HuH-7.5 (cell line): ENCODE results near the gene RTP4.

Experiments
- DNase-seq: peaks from one replicate; pipeline ENCODE4 v3.0.0; 2011; ENCODE audit warnings: low spot score

The RTP4 gene

GRCh38 chr3:187368251-187369088, at the start of gene RTP4:
Gene RTP4 (plus strand): TSS chr3:187368385. CDS start chr3:187368442, 57 bp downstream.
- DNase-seq: no peak

GRCh38 chr3:187318819-187319616, 49.2 kb upstream of the RTP4 start:
- DNase-seq: peak; percentile 8

GRCh38 chr3:187319699-187320302, 48.4 kb upstream of the RTP4 start:
- DNase-seq: peak; percentile 31

- DNase-seq: no peak
Observed at GRCh38 chr3:187321766-187322165, 46.4 kb upstream of the RTP4 start.

- DNase-seq: no peak
Observed at GRCh38 chr3:187322291-187322690, 45.9 kb upstream of the RTP4 start.

- no peak for DNase-seq
Observed at GRCh38 chr3:187323091-187323490, 45.1 kb upstream of the RTP4 start.

- DNase-seq: no peak
Observed at GRCh38 chr3:187325632-187326031, 42.6 kb upstream of the RTP4 start.

GRCh38 chr3:187327845-187328244, 40.3 kb upstream of the RTP4 start:
- DNase-seq: no peak

GRCh38 chr3:187328691-187329090, 39.5 kb upstream of the RTP4 start:
- no peak for DNase-seq

GRCh38 chr3:187334904-187335303, 33.3 kb upstream of the RTP4 start:
- DNase-seq: no peak

GRCh38 chr3:187336322-187336721, 31.9 kb upstream of the RTP4 start:
- no peak for DNase-seq

- DNase-seq: no peak
Observed at GRCh38 chr3:187340578-187340977, 27.6 kb upstream of the RTP4 start.

- DNase-seq: no peak
Observed at GRCh38 chr3:187342255-187342654, 25.9 kb upstream of the RTP4 start.

- DNase-seq: no peak
Observed at GRCh38 chr3:187343670-187344069, 24.5 kb upstream of the RTP4 start.

- DNase-seq: no peak
Observed at GRCh38 chr3:187352581-187353575, 15.3 kb upstream of the RTP4 start.

GRCh38 chr3:187358068-187358467, 10.1 kb upstream of the RTP4 start:
- DNase-seq: no peak

GRCh38 chr3:187359798-187360486, 8.2 kb upstream of the RTP4 start:
- no peak for DNase-seq

GRCh38 chr3:187360596-187360995, 7.6 kb upstream of the RTP4 start:
- no peak for DNase-seq

- no peak for DNase-seq
Observed at GRCh38 chr3:187361835-187362234, 6.3 kb upstream of the RTP4 start.

- no peak for DNase-seq
Observed at GRCh38 chr3:187367561-187368103, 553 bp upstream of the RTP4 start.

GRCh38 chr3:187369089-187369447, 883 bp downstream of the RTP4 start:
- DNase-seq: no peak
